DND-41 (cell line): ENCODE measurements around the gene HSF2BP.

Experiments
- ATAC-seq: fragments of 200-7000 bp; cut with Tn5 transposase; 3 replicates; pipeline ENCODE4 v1.9.1; 2021; ENCODE audit warnings: low read depth; ENCODE audit not compliant: insufficient read depth
- DNase-seq: peaks from one replicate; pipeline ENCODE4 v3.0.0-alpha.2; 2020
- H2AFZ ChIP-seq: 2 replicates; pipeline ENCODE4 v1.6.0; 2012; ENCODE audit warnings: low read depth, low read length
- H3K27ac ChIP-seq: 2 replicates; pipeline ENCODE4 v1.5.1; 2012; ENCODE audit warnings: low read length, inconsistent platforms
- H3K27me3 ChIP-seq: fragments of 200-600 bp; sonication (generic); 2 replicates; pipeline ENCODE4 v1.6.0; 2012; ENCODE audit warnings: low read length, mild to moderate bottlenecking, inconsistent platforms; ENCODE audit not compliant: insufficient read depth, poor library complexity
- H3K36me3 ChIP-seq: 2 replicates; pipeline ENCODE4 v1.5.1; 2012; ENCODE audit warnings: low read length, inconsistent platforms; ENCODE audit not compliant: insufficient read depth
- H3K4me1 ChIP-seq: 2 replicates; pipeline ENCODE4 v1.5.1; 2012; ENCODE audit warnings: mild to moderate bottlenecking, low read length; ENCODE audit not compliant: insufficient read depth
- H3K4me2 ChIP-seq: 2 replicates; pipeline ENCODE4 v1.6.0; 2012; ENCODE audit warnings: mild to moderate bottlenecking, moderate library complexity, low read length, inconsistent platforms; ENCODE audit not compliant: insufficient read depth
- H3K4me3 ChIP-seq, 2 experiments: fragments of 200-600 bp in 1 of 2; shearing (Covaris generic) in 1 of 2; 2 replicates each; pipeline ENCODE4 v1.5.1; 2012 to 2016; ENCODE audit warnings: inconsistent platforms in 2 of 2, low read length in 2 of 2, mild to moderate bottlenecking in 2 of 2, low read depth in 1 of 2, moderate library complexity in 1 of 2
- H3K79me2 ChIP-seq: 2 replicates; pipeline ENCODE4 v1.6.0; 2012; ENCODE audit warnings: low read length, inconsistent platforms; ENCODE audit not compliant: insufficient read depth
- H3K9ac ChIP-seq: 2 replicates; pipeline ENCODE4 v1.6.0; 2012; ENCODE audit warnings: low read depth, mild to moderate bottlenecking, inconsistent platforms, low read length, moderate library complexity
- H3K9me3 ChIP-seq: 2 replicates; pipeline ENCODE4 v1.5.1; 2012; ENCODE audit warnings: low read length, moderate library complexity, mild to moderate bottlenecking, inconsistent platforms; ENCODE audit not compliant: insufficient read depth, severe bottlenecking
- H4K20me1 ChIP-seq: 2 replicates; pipeline ENCODE4 v1.6.0; 2012; ENCODE audit warnings: low read length; ENCODE audit not compliant: insufficient read depth
- EZH2 ChIP-seq: IDR thresholded peaks from 3 replicates; pipeline ENCODE4 v1.6.1; 2012; ENCODE audit warnings: borderline replicate concordance, low read depth, mild to moderate bottlenecking, moderate library complexity, low read length, inconsistent platforms; ENCODE audit not compliant: severe bottlenecking
- TF ChIP-seq, protein P1 (sequence below): IDR thresholded peaks from 2 replicates; pipeline ENCODE4 v1.5.1; 2012; ENCODE audit warnings: borderline replicate concordance, low read length, moderate library complexity, mild to moderate bottlenecking; ENCODE audit not compliant: poor library complexity, severe bottlenecking; ENCODE audit errors: extremely low read depth

HSF2BP gene

DNA sequence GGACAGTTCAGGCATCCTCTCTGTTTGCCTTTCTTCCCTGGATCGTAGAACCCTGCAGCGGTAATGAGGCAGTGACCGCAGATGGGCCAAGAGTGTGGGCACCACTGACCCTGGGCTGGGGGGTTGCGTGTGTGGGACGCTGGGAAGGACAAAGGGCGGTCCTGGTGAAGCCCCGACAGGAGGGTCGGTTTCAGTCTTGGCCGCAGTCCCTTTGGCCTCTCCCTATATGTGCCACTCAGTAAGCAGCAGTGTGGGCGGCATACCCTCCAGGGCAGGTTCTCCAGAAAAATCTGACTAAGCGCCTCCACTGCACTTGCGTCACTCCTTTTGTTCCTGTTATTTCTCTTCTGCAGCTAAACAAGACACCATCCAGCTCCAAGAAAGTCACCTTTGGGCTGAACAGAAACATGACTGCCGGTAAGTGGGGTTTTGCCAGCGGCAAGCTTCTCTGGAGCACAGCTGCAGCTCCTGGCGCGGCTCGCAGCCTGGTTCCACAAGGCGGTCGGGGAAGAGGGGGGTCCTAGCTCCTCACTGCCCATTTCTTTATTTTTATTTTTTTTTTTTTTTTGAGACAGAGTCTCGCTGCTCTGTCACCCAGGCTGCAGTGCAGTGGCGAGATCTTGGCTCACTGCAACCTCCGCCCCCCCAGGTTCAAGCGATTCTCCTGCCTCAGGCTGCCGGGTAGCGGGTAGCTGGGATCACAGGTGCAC, 32.0 kb upstream of the HSF2BP start:
- DNase-seq (no peak), ATAC-seq (no peak)
- no peak for TF ChIP-seq EZH2
- TF ChIP-seq, protein P1, sequence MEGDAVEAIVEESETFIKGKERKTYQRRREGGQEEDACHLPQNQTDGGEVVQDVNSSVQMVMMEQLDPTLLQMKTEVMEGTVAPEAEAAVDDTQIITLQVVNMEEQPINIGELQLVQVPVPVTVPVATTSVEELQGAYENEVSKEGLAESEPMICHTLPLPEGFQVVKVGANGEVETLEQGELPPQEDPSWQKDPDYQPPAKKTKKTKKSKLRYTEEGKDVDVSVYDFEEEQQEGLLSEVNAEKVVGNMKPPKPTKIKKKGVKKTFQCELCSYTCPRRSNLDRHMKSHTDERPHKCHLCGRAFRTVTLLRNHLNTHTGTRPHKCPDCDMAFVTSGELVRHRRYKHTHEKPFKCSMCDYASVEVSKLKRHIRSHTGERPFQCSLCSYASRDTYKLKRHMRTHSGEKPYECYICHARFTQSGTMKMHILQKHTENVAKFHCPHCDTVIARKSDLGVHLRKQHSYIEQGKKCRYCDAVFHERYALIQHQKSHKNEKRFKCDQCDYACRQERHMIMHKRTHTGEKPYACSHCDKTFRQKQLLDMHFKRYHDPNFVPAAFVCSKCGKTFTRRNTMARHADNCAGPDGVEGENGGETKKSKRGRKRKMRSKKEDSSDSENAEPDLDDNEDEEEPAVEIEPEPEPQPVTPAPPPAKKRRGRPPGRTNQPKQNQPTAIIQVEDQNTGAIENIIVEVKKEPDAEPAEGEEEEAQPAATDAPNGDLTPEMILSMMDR = no peak
- Histone ChIP-seq H3K79me2 (no peaks in the 10 kb centered on the region), H3K9me3 (no peaks in the 10 kb centered on the region), H3K27ac (no peak overlapping the region), H3K36me3 (peaks cover 100% of the 10 kb centered on the region), H3K4me1 (no peaks in the 10 kb centered on the region), H3K9ac (no peak overlapping the region), H3K4me3 (no peak overlapping the region), H3K4me2 (no peak overlapping the region), H3K27me3 (no peaks in the 10 kb centered on the region), H4K20me1 (no peaks in the 10 kb centered on the region; the same call in none of the 2 replicates), H2AFZ (no peak overlapping the region)

DNA sequence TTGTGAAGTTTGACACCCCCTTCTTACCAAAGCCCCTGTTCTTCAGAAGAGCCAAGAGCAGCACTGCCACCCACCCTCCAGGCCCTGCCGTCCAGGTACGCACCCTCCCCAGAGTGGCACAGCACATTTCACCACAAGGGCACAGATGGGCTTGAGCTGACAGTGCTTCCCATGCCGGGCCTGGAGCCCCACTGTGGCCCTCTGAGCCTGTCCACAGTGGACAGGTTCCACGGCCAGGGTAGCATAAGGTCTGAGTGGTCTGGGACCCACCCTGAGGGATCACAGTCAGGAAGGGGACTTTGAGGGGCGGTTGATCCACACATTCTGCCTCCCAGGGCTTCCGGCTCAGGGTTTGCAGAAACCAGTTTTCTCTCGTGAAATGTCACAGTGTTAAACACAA, 31.1 kb upstream of the HSF2BP start:
- no peaks in the 10 kb centered on the region for H3K27me3 ChIP-seq
- no peaks in the 10 kb centered on the region; the same call in none of the 2 replicates for H4K20me1 ChIP-seq
- H3K79me2 ChIP-seq = no peaks in the 10 kb centered on the region
- peaks cover 99% of the 10 kb centered on the region for H3K36me3 ChIP-seq
- DNase-seq (no peak), ATAC-seq (no peak)
- no peaks in the 10 kb centered on the region for H3K9me3 ChIP-seq
- no peak overlapping the region for H3K4me2 ChIP-seq
- no peak overlapping the region for H3K9ac ChIP-seq
- H3K4me1 ChIP-seq = no peaks in the 10 kb centered on the region
- no peak overlapping the region for H3K27ac ChIP-seq
- no peak overlapping the region for H3K4me3 ChIP-seq
- no peak overlapping the region for H2AFZ ChIP-seq
- TF ChIP-seq, protein P1 = no peak
- TF ChIP-seq EZH2 = no peak

DNA sequence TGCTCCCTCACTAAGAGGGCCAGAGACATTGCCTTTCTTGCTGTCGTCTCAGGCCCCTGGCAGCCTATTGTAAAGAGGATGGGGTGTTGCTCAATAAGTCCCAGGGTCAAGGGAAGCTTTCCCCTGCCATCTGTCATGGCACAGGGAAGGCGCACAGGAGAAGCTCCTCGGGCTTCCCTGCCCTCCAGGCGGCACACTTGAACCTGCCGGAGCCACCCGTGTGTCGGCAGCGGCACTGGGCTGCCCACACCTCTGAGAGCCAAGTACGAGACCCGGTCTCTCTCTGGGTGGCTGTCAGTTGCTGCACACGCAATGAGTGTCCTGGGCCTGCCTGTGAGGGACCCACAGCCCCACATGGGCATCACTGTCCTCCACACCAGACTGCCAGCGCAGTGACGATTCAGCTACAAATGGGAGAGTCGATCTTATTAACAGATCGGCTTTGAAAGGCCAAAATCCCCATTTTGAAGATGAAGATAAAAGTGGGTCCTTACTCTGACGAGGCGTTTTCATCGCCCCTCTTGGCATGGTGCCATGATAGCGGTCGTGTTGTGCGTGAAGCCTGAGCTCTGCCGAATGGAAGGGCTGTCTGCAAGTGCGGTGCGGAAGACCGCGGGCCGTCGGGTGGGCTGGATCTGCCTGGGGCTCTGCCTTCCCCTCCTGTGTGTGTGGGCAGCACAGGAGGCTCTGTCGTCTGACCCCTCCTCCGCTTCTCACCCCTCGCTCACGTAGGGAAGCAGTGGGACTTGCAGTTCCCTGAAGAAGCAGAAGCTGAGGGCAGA, 30.5 kb upstream of the HSF2BP start:
- Histone ChIP-seq H3K4me2 (no peak overlapping the region), H3K79me2 (no peaks in the 10 kb centered on the region), H3K36me3 (peaks cover 99% of the 10 kb centered on the region), H2AFZ (no peak overlapping the region), H3K4me3 (no peak overlapping the region), H3K27ac (no peak overlapping the region), H3K4me1 (no peaks in the 10 kb centered on the region), H3K9ac (no peak overlapping the region), H3K27me3 (no peaks in the 10 kb centered on the region), H4K20me1 (peaks cover 2% of the 10 kb centered on the region), H3K9me3 (no peaks in the 10 kb centered on the region)
- ATAC-seq (no peak; the same call in 2 of the 3 replicates), DNase-seq (no peak)
- TF ChIP-seq, protein P1 = no peak
- no peak for TF ChIP-seq EZH2
